ENCODE results near the gene PLEKHM2.
A peak's percentile ranks its signal among the peaks of the same experiment; 100 is the strongest.
"Not testable (repeated sequence)": the region's sequence is repeated elsewhere in the genome, so short reads cannot be mapped to it uniquely, and the experiment has no call there.

The PLEKHM2 gene

GRCh38 chr1:15684042-15684461 lies at the start of gene PLEKHM2:
Gene PLEKHM2, plus strand, starts transcription at chr1:15684320. Its CDS starts 239 bp downstream, at chr1:15684559.
- H3K27ac Mint-ChIP-seq, result peak within 1 kb of the TSS; percentile 85
- H3K4me1 Mint-ChIP-seq (ENCODE audit: low read depth), result peaks cover 57% of the 10 kb centered on the region
- H3K36me3 Mint-ChIP-seq (ENCODE audit: low read depth), result peaks cover 19% of the 10 kb centered on the region
- H3K4me3 Mint-ChIP-seq, result peak within 1 kb of the TSS; percentile 90
- no peaks in the 10 kb centered on the region for H3K27me3 Mint-ChIP-seq
- no peaks in the 10 kb centered on the region for H3K9me3 Mint-ChIP-seq

DNA sequence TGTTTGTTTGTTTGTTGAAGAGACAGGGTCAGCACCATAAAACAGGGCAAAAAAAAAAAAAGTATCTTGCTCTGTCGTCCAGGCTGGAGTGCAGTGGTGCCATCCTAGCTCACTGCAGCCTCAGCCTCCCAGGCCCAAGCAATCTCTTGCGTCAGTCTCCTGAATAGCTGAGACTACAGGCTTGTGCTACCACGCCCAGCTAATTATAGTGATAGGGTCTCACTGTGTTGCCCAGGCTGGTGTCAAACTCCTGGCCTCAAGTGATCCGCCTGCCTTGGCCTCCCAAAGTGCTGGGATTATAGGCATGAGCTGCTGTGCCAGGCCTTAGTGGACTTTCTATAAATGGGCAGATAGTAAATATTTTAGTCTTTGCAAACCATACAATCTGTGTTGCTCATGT lies 47.7 kb upstream of the PLEKHM2 start:
- Mint-ChIP-seq H3K36me3 (ENCODE audit: low read depth) (peaks cover 84% of the 10 kb centered on the region), H3K9me3 (no peaks in the 10 kb centered on the region), H3K27ac (no peak overlapping the region), H3K4me3 (no peak overlapping the region), H3K27me3 (no peaks in the 10 kb centered on the region), H3K4me1 (ENCODE audit: low read depth) (no peaks in the 10 kb centered on the region)

- peaks cover 81% of the 10 kb centered on the region for H3K36me3 Mint-ChIP-seq (ENCODE audit: low read depth)
Measured at GRCh38 chr1:15637826-15638225, 46.3 kb upstream of the PLEKHM2 start.

GRCh38 chr1:15639262-15639661 lies 44.9 kb upstream of the PLEKHM2 start:
- Mint-ChIP-seq H3K36me3 (ENCODE audit: low read depth) (peaks cover 83% of the 10 kb centered on the region), H3K4me1 (ENCODE audit: low read depth) (no peaks in the 10 kb centered on the region), H3K4me3 (no peak overlapping the region), H3K9me3 (no peaks in the 10 kb centered on the region), H3K27me3 (no peaks in the 10 kb centered on the region), H3K27ac (no peak overlapping the region)

More at GRCh38 chr1:15637826-15638225, 46.3 kb upstream of the PLEKHM2 start:
- no peak overlapping the region for H3K4me3 Mint-ChIP-seq
- no peaks in the 10 kb centered on the region for H3K27me3 Mint-ChIP-seq
- no peaks in the 10 kb centered on the region for H3K4me1 Mint-ChIP-seq (ENCODE audit: low read depth)
- H3K9me3 Mint-ChIP-seq, result no peaks in the 10 kb centered on the region
- no peak overlapping the region for H3K27ac Mint-ChIP-seq

DNA sequence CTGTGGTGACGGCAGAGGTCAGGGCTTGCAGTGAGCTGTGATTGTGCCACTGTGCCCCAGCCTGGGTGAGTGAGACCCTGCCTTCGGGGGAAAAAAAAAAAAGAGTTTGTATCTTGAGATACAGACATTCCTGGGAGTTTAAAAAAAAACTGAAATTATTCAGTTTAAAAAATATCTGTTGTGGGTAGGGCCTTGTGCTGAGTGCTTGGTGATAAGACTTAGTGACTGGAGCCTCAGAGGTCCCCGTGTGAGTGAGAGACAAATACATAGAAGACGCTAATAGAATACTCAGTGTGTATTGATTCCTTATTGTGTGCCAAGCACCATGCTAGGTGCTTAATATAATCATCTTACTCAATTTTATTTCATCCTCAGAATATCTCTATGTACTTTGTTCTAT lies 44.2 kb upstream of the PLEKHM2 start:
- Mint-ChIP-seq H3K27ac (no peak overlapping the region), H3K27me3 (no peaks in the 10 kb centered on the region), H3K4me1 (ENCODE audit: low read depth) (no peaks in the 10 kb centered on the region), H3K9me3 (no peaks in the 10 kb centered on the region), H3K4me3 (no peak overlapping the region), H3K36me3 (ENCODE audit: low read depth) (peaks cover 80% of the 10 kb centered on the region)

DNA sequence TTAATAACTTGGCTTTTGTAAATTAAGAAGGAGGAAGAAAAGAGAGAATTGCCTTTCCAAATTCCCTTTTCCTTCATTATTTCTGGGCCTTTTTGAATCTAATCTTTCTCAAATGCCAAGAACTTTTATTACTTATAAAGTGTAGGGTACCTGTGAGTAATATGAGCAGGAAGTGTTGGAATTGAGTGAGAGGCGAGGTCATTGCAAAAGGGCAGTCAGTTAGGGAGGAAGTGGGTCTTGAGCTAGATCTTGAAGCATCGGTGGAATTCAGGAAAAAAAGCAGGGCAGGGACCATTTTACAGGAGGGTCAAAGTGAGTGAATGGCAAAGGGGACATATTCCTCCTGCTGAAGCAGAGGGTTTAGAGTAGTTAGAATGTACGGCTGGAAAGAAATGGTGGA lies 43.5 kb upstream of the PLEKHM2 start:
- H3K27ac Mint-ChIP-seq, result no peak overlapping the region
- H3K4me1 Mint-ChIP-seq (ENCODE audit: low read depth), result no peaks in the 10 kb centered on the region
- H3K36me3 Mint-ChIP-seq (ENCODE audit: low read depth), result peaks cover 81% of the 10 kb centered on the region
- H3K4me3 Mint-ChIP-seq, result no peak overlapping the region
- H3K27me3 Mint-ChIP-seq, result no peaks in the 10 kb centered on the region
- H3K9me3 Mint-ChIP-seq, result no peaks in the 10 kb centered on the region

GRCh38 chr1:15649937-15650336 lies 34.2 kb upstream of the PLEKHM2 start:
- H3K9me3 Mint-ChIP-seq, result no peaks in the 10 kb centered on the region
- no peak overlapping the region for H3K4me3 Mint-ChIP-seq
- no peak overlapping the region for H3K27ac Mint-ChIP-seq
- peaks cover 71% of the 10 kb centered on the region for H3K36me3 Mint-ChIP-seq (ENCODE audit: low read depth)
- H3K27me3 Mint-ChIP-seq, result no peaks in the 10 kb centered on the region
- H3K4me1 Mint-ChIP-seq (ENCODE audit: low read depth), result no peaks in the 10 kb centered on the region

DNA sequence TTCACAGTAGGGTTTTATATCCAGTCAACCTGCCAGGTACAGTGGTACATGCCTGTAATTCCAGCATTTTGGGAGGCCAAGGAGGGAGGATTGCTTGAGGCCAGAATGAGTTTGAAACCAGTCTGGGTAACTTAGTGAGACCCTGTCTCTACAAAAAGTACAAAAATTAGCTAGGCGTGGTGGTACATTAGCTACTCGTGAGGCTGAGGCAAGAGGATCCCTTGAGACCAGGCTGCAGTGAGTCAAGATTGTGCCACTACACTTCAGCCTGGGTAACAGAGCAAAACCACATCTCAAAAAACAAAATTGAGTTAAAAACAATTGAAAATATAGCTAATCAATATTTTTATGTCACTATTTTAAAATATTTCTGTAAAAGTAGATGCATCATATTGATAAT lies 33.7 kb upstream of the PLEKHM2 start:
- Mint-ChIP-seq H3K27ac (no peak overlapping the region), H3K4me3 (no peak overlapping the region), H3K36me3 (ENCODE audit: low read depth) (peaks cover 69% of the 10 kb centered on the region), H3K9me3 (no peaks in the 10 kb centered on the region), H3K4me1 (ENCODE audit: low read depth) (no peaks in the 10 kb centered on the region), H3K27me3 (no peaks in the 10 kb centered on the region)

- not testable (repeated sequence) for H3K4me3 Mint-ChIP-seq; H3K27ac Mint-ChIP-seq; H3K9me3 Mint-ChIP-seq; H3K27me3 Mint-ChIP-seq; H3K4me1 Mint-ChIP-seq (ENCODE audit: low read depth)
- peaks cover 73% of the 10 kb centered on the region for H3K36me3 Mint-ChIP-seq (ENCODE audit: low read depth)
Measured at GRCh38 chr1:15652130-15652529, 32.0 kb upstream of the PLEKHM2 start.

DNA sequence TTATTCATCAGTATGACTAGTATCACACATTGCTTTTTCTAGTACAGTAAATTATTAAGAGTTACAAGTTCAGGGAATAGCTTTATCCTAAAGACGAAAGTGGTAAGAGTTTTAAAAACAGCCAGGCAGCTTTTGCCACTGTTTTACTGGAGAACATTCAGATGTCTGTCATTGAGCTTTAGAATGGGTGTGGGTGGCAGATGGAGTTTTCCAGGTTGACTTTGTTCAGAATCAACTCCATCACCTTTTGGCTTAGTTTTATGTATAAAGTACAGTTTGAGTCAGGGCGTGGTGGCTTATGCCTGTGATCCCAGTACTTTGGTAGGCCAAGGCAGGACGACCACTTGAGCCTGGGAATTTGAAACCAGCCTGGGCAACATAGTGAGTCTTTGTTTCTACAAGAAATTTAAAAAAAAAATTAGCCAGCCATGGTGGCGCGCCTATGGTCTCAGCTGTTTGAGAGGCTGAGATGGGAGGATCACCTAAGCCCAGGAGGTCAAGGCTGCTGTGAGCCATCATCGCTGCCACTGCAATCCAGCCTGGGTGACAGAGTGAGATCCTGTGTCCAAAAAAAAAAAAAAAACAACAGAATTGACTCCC lies 29.9 kb upstream of the PLEKHM2 start:
- no peaks in the 10 kb centered on the region for H3K4me1 Mint-ChIP-seq (ENCODE audit: low read depth)
- no peak overlapping the region for H3K27ac Mint-ChIP-seq
- H3K4me3 Mint-ChIP-seq, result no peak overlapping the region
- peaks cover 72% of the 10 kb centered on the region for H3K36me3 Mint-ChIP-seq (ENCODE audit: low read depth)
- no peaks in the 10 kb centered on the region for H3K27me3 Mint-ChIP-seq
- no peaks in the 10 kb centered on the region for H3K9me3 Mint-ChIP-seq

DNA sequence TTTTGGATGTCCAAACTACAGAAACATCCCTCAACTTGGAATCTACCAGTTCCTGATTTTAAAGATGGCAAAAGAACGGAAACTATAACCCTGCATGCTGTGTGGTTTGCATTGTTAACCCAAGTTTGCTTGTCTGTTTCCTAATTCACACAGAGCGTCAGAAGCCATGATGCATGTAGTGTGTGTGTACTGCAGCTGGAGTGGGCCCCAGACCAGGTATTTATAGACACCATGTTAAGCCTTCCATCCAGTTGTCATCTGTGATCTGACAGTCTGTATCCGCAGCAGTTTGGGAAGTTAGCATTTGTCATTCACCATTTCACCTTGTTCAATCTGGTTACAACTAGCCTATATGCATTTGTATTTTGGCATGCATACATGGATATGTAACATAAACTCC lies 27.7 kb upstream of the PLEKHM2 start:
- H3K4me1 Mint-ChIP-seq (ENCODE audit: low read depth), result no peaks in the 10 kb centered on the region
- H3K27ac Mint-ChIP-seq, result no peak overlapping the region
- H3K9me3 Mint-ChIP-seq, result no peaks in the 10 kb centered on the region
- H3K36me3 Mint-ChIP-seq (ENCODE audit: low read depth), result peaks cover 78% of the 10 kb centered on the region
- H3K4me3 Mint-ChIP-seq, result no peak overlapping the region
- no peaks in the 10 kb centered on the region for H3K27me3 Mint-ChIP-seq

GRCh38 chr1:15657021-15657420 lies 27.1 kb upstream of the PLEKHM2 start:
- Mint-ChIP-seq H3K27ac (no peak overlapping the region), H3K27me3 (no peaks in the 10 kb centered on the region), H3K36me3 (ENCODE audit: low read depth) (peaks cover 78% of the 10 kb centered on the region)

GRCh38 chr1:15660151-15660550 lies 24.0 kb upstream of the PLEKHM2 start:
- no peak overlapping the region for H3K4me3 Mint-ChIP-seq
- peaks cover 73% of the 10 kb centered on the region for H3K36me3 Mint-ChIP-seq (ENCODE audit: low read depth)

More at GRCh38 chr1:15657021-15657420, 27.1 kb upstream of the PLEKHM2 start:
- Mint-ChIP-seq H3K4me3 (no peak overlapping the region), H3K9me3 (no peaks in the 10 kb centered on the region), H3K4me1 (ENCODE audit: low read depth) (no peaks in the 10 kb centered on the region)

DNA sequence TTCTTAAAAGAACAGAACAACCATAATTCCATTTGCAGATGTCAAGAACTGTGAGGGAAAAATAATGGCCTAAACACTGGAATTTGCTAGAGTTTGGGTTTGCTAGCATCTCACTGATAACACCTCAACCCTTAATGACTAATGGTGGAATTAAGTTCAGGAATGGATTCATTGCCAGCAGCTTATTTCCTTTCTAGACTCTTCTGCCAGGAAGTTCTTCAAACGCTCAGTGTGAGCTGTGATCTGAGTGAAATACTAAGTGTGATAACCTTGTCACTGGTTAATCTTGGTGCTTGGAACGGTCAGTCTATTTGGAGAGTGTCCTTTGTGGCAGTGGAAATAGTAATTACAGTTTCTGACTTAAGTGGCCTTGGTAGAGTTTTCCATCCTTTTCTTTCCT lies 21.6 kb upstream of the PLEKHM2 start:
- Mint-ChIP-seq H3K4me3 (no peak overlapping the region), H3K27me3 (no peaks in the 10 kb centered on the region), H3K36me3 (ENCODE audit: low read depth) (peaks cover 65% of the 10 kb centered on the region), H3K4me1 (ENCODE audit: low read depth) (no peaks in the 10 kb centered on the region), H3K27ac (no peak overlapping the region), H3K9me3 (no peaks in the 10 kb centered on the region)

More at GRCh38 chr1:15660151-15660550, 24.0 kb upstream of the PLEKHM2 start:
- Mint-ChIP-seq H3K27me3 (no peaks in the 10 kb centered on the region), H3K9me3 (no peaks in the 10 kb centered on the region), H3K4me1 (ENCODE audit: low read depth) (no peaks in the 10 kb centered on the region), H3K27ac (no peak overlapping the region)

GRCh38 chr1:15663925-15664324 lies 20.2 kb upstream of the PLEKHM2 start:
- no peak overlapping the region for H3K4me3 Mint-ChIP-seq
- H3K36me3 Mint-ChIP-seq (ENCODE audit: low read depth), result peaks cover 61% of the 10 kb centered on the region
- no peaks in the 10 kb centered on the region for H3K4me1 Mint-ChIP-seq (ENCODE audit: low read depth)
- H3K27ac Mint-ChIP-seq, result no peak overlapping the region
- H3K9me3 Mint-ChIP-seq, result no peaks in the 10 kb centered on the region
- no peaks in the 10 kb centered on the region for H3K27me3 Mint-ChIP-seq

DNA sequence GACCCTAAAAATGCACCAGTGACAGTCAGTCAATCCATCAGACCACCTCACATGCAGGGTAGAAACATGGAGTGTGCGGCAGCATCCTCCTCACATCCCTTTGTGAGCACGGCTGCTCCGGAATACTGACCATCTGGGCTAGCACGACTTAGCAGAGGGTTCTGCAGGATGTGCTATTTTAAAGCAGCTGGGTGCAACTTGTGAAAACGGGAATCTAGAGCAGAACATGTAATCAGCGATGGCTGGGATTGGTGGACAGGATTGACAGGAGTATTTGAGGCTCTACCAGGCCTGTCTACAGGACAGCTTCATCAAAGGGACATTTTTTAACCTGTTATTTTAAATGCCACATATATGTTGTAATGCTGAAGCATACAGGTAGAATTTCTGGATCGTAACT lies 16.8 kb upstream of the PLEKHM2 start:
- no peaks in the 10 kb centered on the region for H3K9me3 Mint-ChIP-seq
- no peaks in the 10 kb centered on the region for H3K27me3 Mint-ChIP-seq
- H3K4me1 Mint-ChIP-seq (ENCODE audit: low read depth), result no peaks in the 10 kb centered on the region
- peaks cover 27% of the 10 kb centered on the region for H3K36me3 Mint-ChIP-seq (ENCODE audit: low read depth)
- no peak overlapping the region for H3K4me3 Mint-ChIP-seq
- H3K27ac Mint-ChIP-seq, result no peak overlapping the region
